Astrocyte (in vitro differentiated cells and primary cell): ENCODE results near the gene NEK7. TPM values are rescaled to one million over a fixed set of nuclear protein-coding genes. Genes with fewer than 3 reads are reported as not detected.
A peak's percentile ranks its signal among the peaks of the same experiment; 100 is the strongest.

Experiments used
- DNase-seq: peaks from one replicate; pipeline ENCODE4 v3.0.0-alpha.2; 2010; ENCODE audit warnings: low read depth
- FAIRE-seq: peaks from 2 replicates; lab custom pipeline; 2011; peaks lifted over from hg19 to GRCh38; lab: Jason Lieb, UNC
- H2AFZ ChIP-seq: 2 replicates; pipeline ENCODE4 v1.6.0; 2012; ENCODE audit warnings: low read depth, low read length, inconsistent platforms
- H3K27ac ChIP-seq: 2 replicates; pipeline ENCODE4 v1.5.1; 2011; ENCODE audit warnings: low read depth, low read length, inconsistent platforms
- H3K27me3 ChIP-seq: 2 replicates; pipeline ENCODE4 v1.6.0; 2011; ENCODE audit warnings: low read length, inconsistent platforms; ENCODE audit not compliant: insufficient read depth
- H3K36me3 ChIP-seq: 2 replicates; pipeline ENCODE4 v1.5.1; 2011; ENCODE audit warnings: low read length, inconsistent platforms; ENCODE audit not compliant: insufficient read depth
- H3K4me1 ChIP-seq: 2 replicates; pipeline ENCODE4 v1.5.1; 2011; ENCODE audit warnings: low read length, inconsistent platforms; ENCODE audit not compliant: insufficient read depth
- H3K4me2 ChIP-seq: 2 replicates; pipeline ENCODE4 v1.6.0; 2012; ENCODE audit warnings: low read length, inconsistent platforms
- H3K4me3 ChIP-seq: 2 replicates; pipeline ENCODE4 v1.5.1; 2011; ENCODE audit warnings: low read depth, mild to moderate bottlenecking, low read length, inconsistent platforms; ENCODE audit not compliant: insufficient read depth
- H3K79me2 ChIP-seq: 2 replicates; pipeline ENCODE4 v1.6.0; 2012; ENCODE audit warnings: mild to moderate bottlenecking, low read length, inconsistent platforms; ENCODE audit not compliant: insufficient read depth
- H3K9ac ChIP-seq: 2 replicates; pipeline ENCODE4 v1.6.0; 2012; ENCODE audit warnings: mild to moderate bottlenecking, low read length, inconsistent platforms
- H3K9me3 ChIP-seq: 2 replicates; pipeline ENCODE4 v1.5.1; 2012; ENCODE audit warnings: low read depth, mild to moderate bottlenecking, low read length, inconsistent platforms; ENCODE audit not compliant: insufficient read depth
- H4K20me1 ChIP-seq: 2 replicates; pipeline ENCODE4 v1.6.0; 2012; ENCODE audit warnings: low read length, inconsistent platforms; ENCODE audit not compliant: insufficient read depth
- H3K27ac Mint-ChIP-seq: one replicate; pipeline ENCODE4 v1.8.0; 2021; ENCODE audit warnings: mild to moderate bottlenecking, mixed read lengths; ENCODE audit not compliant: unreplicated experiment
- H3K27me3 Mint-ChIP-seq: one replicate; pipeline ENCODE4 v1.8.0; 2021; ENCODE audit warnings: low read depth, mixed read lengths; ENCODE audit not compliant: unreplicated experiment
- H3K36me3 Mint-ChIP-seq: one replicate; pipeline ENCODE4 v1.8.0; 2021; ENCODE audit warnings: low read depth, mixed read lengths; ENCODE audit not compliant: unreplicated experiment
- H3K4me1 Mint-ChIP-seq: one replicate; pipeline ENCODE4 v1.8.0; 2021; ENCODE audit warnings: low read depth, mixed read lengths; ENCODE audit not compliant: unreplicated experiment
- H3K4me3 Mint-ChIP-seq: one replicate; pipeline ENCODE4 v1.8.0; 2021; ENCODE audit warnings: mild to moderate bottlenecking, moderate library complexity, mixed read lengths; ENCODE audit not compliant: unreplicated experiment
- H3K9me3 Mint-ChIP-seq: one replicate; pipeline ENCODE4 v1.8.0; 2021; ENCODE audit warnings: mild to moderate bottlenecking, mixed read lengths; ENCODE audit not compliant: unreplicated experiment
- CTCF ChIP-seq: IDR thresholded peaks from 2 replicates; pipeline ENCODE4 v1.5.1; 2011; ENCODE audit warnings: low read depth, mild to moderate bottlenecking, inconsistent platforms, low read length, moderate library complexity; ENCODE audit not compliant: insufficient read depth
- EZH2 ChIP-seq: IDR thresholded peaks from 2 replicates; pipeline ENCODE4 v1.6.1; 2012; ENCODE audit warnings: mild to moderate bottlenecking, low read length, inconsistent platforms; ENCODE audit not compliant: insufficient read depth
- total RNA-seq: library from RNA; stranded (reverse); gene quantifications from 2 replicates; pipeline ENCODE4 v1.2.1, GENCODE V29; 2021

Gene NEK7
- total RNA-seq, 1 donor from 2014 or later: 125 TPM

GRCh38 chr1:198326232-198326631, 169.4 kb downstream of the NEK7 start:
- no peaks in the 10 kb centered on the region for H3K36me3 Mint-ChIP-seq
- Histone ChIP-seq H3K4me2 (no peak overlapping the region), H3K36me3 (peaks cover 3% of the 10 kb centered on the region), H3K27ac (no peak overlapping the region), H2AFZ (no peak overlapping the region), H3K79me2 (no peaks in the 10 kb centered on the region), H3K4me1 (no peaks in the 10 kb centered on the region), H3K9me3 (no peaks in the 10 kb centered on the region), H3K4me3 (no peak overlapping the region), H3K9ac (no peak overlapping the region), H4K20me1 (no peaks in the 10 kb centered on the region), H3K27me3 (no peaks in the 10 kb centered on the region)
- TF ChIP-seq CTCF (no peak), EZH2 (no peak)
- peak; percentile 78 for FAIRE-seq
- no peak for DNase-seq
- no peaks in the 10 kb centered on the region for H3K9me3 Mint-ChIP-seq
- peaks cover 2% of the 10 kb centered on the region for H3K4me1 Mint-ChIP-seq
- H3K27ac Mint-ChIP-seq: no peak overlapping the region
- no peaks in the 10 kb centered on the region for H3K27me3 Mint-ChIP-seq
- no peak overlapping the region for H3K4me3 Mint-ChIP-seq

GRCh38 chr1:198326915-198327314, 170.1 kb downstream of the NEK7 start:
- Histone ChIP-seq H3K27ac (no peak overlapping the region), H3K27me3 (no peaks in the 10 kb centered on the region), H3K4me3 (no peak overlapping the region), H3K4me2 (no peak overlapping the region), H3K79me2 (no peaks in the 10 kb centered on the region), H4K20me1 (no peaks in the 10 kb centered on the region), H3K9me3 (no peaks in the 10 kb centered on the region), H3K9ac (no peak overlapping the region), H3K36me3 (peaks cover 3% of the 10 kb centered on the region), H3K4me1 (no peaks in the 10 kb centered on the region), H2AFZ (no peak overlapping the region)
- no peak overlapping the region for H3K27ac Mint-ChIP-seq
- TF ChIP-seq EZH2: no peak
- no peak for TF ChIP-seq CTCF
- DNase-seq (peak; percentile 9), FAIRE-seq (no peak)
- no peaks in the 10 kb centered on the region for H3K36me3 Mint-ChIP-seq
- peaks cover 3% of the 10 kb centered on the region for H3K4me1 Mint-ChIP-seq
- H3K4me3 Mint-ChIP-seq: no peak overlapping the region
- H3K27me3 Mint-ChIP-seq: no peaks in the 10 kb centered on the region
- no peaks in the 10 kb centered on the region for H3K9me3 Mint-ChIP-seq

- Mint-ChIP-seq H3K4me3 (no peak overlapping the region), H3K27me3 (no peaks in the 10 kb centered on the region)
Observed at GRCh38 chr1:198328458-198329032, 171.7 kb downstream of the NEK7 start.

More at GRCh38 chr1:198328458-198329032, 171.7 kb downstream of the NEK7 start:
- peaks cover 3% of the 10 kb centered on the region for H3K4me1 ChIP-seq
- H3K79me2 ChIP-seq: no peaks in the 10 kb centered on the region
- no peaks in the 10 kb centered on the region for H3K27me3 ChIP-seq
- FAIRE-seq (no peak), DNase-seq (no peak)
- H3K36me3 Mint-ChIP-seq: no peaks in the 10 kb centered on the region
- no peaks in the 10 kb centered on the region for H4K20me1 ChIP-seq
- no peak overlapping the region for H3K27ac Mint-ChIP-seq
- H3K4me3 ChIP-seq: no peak overlapping the region
- no peak overlapping the region for H3K9ac ChIP-seq
- no peak overlapping the region for H3K27ac ChIP-seq
- H3K9me3 ChIP-seq: no peaks in the 10 kb centered on the region
- TF ChIP-seq CTCF: no peak
- TF ChIP-seq EZH2: no peak
- no peak overlapping the region for H3K4me2 ChIP-seq
- peaks cover 4% of the 10 kb centered on the region for H3K4me1 Mint-ChIP-seq
- no peaks in the 10 kb centered on the region for H3K36me3 ChIP-seq
- H3K9me3 Mint-ChIP-seq: no peaks in the 10 kb centered on the region
- H2AFZ ChIP-seq: no peak overlapping the region
